Fibroblast of mammary gland (primary cell): ENCODE measurements around the gene PROK2.

Source experiments
- DNase-seq: peaks from one replicate; pipeline ENCODE4 v3.0.0-alpha.2; 2010; ENCODE audit warnings: low read depth
- H3K4me3 ChIP-seq: 2 replicates; pipeline ENCODE4 v1.5.1; 2011; ENCODE audit warnings: low read depth, mild to moderate bottlenecking, low read length, moderate library complexity; ENCODE audit not compliant: control insufficient read depth
- TF ChIP-seq, protein P1 (sequence below): conservative IDR thresholded peaks from 2 replicates; pipeline ENCODE4 v1.5.1; 2011; ENCODE audit warnings: low read depth, low read length, inconsistent platforms; ENCODE audit not compliant: control insufficient read depth, insufficient read depth

The PROK2 gene

GRCh38 chr3:71723452-71724170 is 61.3 kb downstream of the PROK2 start:
- H3K4me3 ChIP-seq = no peak overlapping the region
- DNase-seq = no peak
- TF ChIP-seq, protein P1, sequence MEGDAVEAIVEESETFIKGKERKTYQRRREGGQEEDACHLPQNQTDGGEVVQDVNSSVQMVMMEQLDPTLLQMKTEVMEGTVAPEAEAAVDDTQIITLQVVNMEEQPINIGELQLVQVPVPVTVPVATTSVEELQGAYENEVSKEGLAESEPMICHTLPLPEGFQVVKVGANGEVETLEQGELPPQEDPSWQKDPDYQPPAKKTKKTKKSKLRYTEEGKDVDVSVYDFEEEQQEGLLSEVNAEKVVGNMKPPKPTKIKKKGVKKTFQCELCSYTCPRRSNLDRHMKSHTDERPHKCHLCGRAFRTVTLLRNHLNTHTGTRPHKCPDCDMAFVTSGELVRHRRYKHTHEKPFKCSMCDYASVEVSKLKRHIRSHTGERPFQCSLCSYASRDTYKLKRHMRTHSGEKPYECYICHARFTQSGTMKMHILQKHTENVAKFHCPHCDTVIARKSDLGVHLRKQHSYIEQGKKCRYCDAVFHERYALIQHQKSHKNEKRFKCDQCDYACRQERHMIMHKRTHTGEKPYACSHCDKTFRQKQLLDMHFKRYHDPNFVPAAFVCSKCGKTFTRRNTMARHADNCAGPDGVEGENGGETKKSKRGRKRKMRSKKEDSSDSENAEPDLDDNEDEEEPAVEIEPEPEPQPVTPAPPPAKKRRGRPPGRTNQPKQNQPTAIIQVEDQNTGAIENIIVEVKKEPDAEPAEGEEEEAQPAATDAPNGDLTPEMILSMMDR = no peak

DNA sequence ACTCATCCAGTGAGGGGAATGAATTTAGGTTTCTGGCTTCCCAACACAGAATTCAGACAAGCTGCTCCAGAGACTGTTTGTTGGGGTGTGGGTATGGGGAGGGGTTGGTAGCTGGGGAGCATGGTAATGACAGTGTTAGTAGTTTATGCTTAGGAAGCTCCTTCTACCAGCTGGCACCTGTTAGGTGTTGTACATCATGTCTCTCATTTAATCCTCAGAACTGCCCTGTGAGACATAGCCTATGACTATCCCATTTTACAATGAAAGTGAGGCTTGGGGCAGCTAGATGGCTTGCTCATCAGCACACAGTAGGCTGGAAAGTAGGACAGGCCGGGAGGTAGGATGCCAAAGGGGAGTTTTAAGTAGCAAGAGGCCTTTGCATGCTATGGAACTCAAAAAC is 62.3 kb downstream of the PROK2 start:
- no peak overlapping the region for H3K4me3 ChIP-seq
- DNase-seq = no peak
- TF ChIP-seq, protein P1 = no peak
